Karpas-422 (cell line): Measurements from ENCODE around the gene TEX53. TPM values are rescaled to one million over a fixed set of nuclear protein-coding genes. Genes with fewer than 3 reads are reported as not detected.
A peak's percentile ranks its signal among the peaks of the same experiment; 100 is the strongest.

ENCODE experiments used
- DNase-seq: peaks from one replicate; pipeline ENCODE4 v3.0.0-alpha.2; 2015
- H2AFZ ChIP-seq: fragments of 200-600 bp; sonication (generic); 2 replicates; pipeline ENCODE4 v1.6.1; 2014; ENCODE audit warnings: antibody characterized with exemption, low read length, mixed read lengths
- H3K27ac ChIP-seq: fragments of 200-600 bp; sonication (generic); 2 replicates; pipeline ENCODE4 v1.5.1; 2014; ENCODE audit warnings: mild to moderate bottlenecking, low read length, moderate library complexity
- H3K27me3 ChIP-seq: fragments of 200-600 bp; sonication (generic); 2 replicates; pipeline ENCODE4 v1.6.1; 2014; ENCODE audit warnings: low read length, mixed read lengths
- H3K36me3 ChIP-seq: fragments of 200-600 bp; sonication (generic); 2 replicates; pipeline ENCODE4 v1.6.1; 2014; ENCODE audit warnings: low read length, mixed read lengths; ENCODE audit not compliant: insufficient read depth
- H3K4me1 ChIP-seq: fragments of 200-600 bp; sonication (generic); 2 replicates; pipeline ENCODE4 v1.6.1; 2014; ENCODE audit warnings: mild to moderate bottlenecking, low read length, mixed read lengths
- H3K4me2 ChIP-seq: fragments of 200-600 bp; sonication (generic); 2 replicates; pipeline ENCODE4 v1.6.1; 2014; ENCODE audit warnings: low read length, low read depth, mild to moderate bottlenecking; ENCODE audit not compliant: poor library complexity, severe bottlenecking
- H3K4me3 ChIP-seq: fragments of 200-600 bp; sonication (generic); 2 replicates; pipeline ENCODE4 v1.5.1; 2014; ENCODE audit warnings: mild to moderate bottlenecking, antibody characterized with exemption, low read length, mixed read lengths
- H3K79me2 ChIP-seq: fragments of 200-600 bp; sonication (generic); 2 replicates; pipeline ENCODE4 v1.6.1; 2014; ENCODE audit warnings: mild to moderate bottlenecking, low read length, mixed read lengths
- H3K9ac ChIP-seq: fragments of 200-600 bp; sonication (generic); 2 replicates; pipeline ENCODE4 v1.6.0; 2014; ENCODE audit warnings: low read length
- H3K9me2 ChIP-seq: fragments of 200-600 bp; sonication (generic), shearing (Covaris generic); replicated peaks from 2 replicates; pipeline ENCODE4 v1.6.0; 2014; ENCODE audit warnings: mild to moderate bottlenecking, low read length, moderate library complexity; ENCODE audit not compliant: insufficient read depth
- H3K9me3 ChIP-seq: fragments of 300-700, 200-600 bp; sonication (generic); 2 replicates; pipeline ENCODE4 v1.6.1; 2014; ENCODE audit warnings: low read length, mixed read lengths
- H4K20me1 ChIP-seq: fragments of 200-600 bp; sonication (generic); 2 replicates; pipeline ENCODE4 v1.6.1; 2014; ENCODE audit warnings: mild to moderate bottlenecking, antibody characterized with exemption, low read length, low read depth; ENCODE audit not compliant: insufficient read depth
- total RNA-seq: library from RNA; depleted of rRNA; stranded (reverse); fragments of >200 nt; shearing (Covaris generic); gene quantifications from 2 replicates; pipeline ENCODE4 v1.2.3, GENCODE V29; 2014; ENCODE audit warnings: low replicate concordance

TEX53 gene
- total RNA-seq, 1 experiment from 2014 or later, result not detected

DNA sequence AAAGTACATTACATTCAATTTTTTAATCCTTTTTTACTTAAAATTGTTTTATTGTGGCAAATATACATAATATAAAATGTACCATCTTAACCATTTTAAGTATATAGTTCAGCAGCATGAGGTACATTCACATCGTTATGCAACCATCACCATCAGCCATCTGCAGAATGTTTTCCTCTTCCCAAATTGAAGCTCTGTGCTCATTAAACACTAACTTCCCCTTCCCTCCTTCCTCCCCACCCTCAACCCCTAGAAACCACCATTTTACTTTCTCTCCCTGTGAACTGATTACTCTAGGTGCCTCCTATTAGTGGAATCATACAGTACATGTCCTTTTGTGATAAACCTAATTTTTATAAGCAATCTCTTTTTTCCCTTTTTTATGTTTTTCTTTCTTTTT, 15.6 kb downstream of the TEX53 start:
- Histone ChIP-seq H3K4me1 (no peaks in the 10 kb centered on the region), H3K4me3 (no peak overlapping the region), H3K79me2 (no peaks in the 10 kb centered on the region), H3K9me3 (no peaks in the 10 kb centered on the region), H3K4me2 (no peak overlapping the region), H4K20me1 (no peaks in the 10 kb centered on the region), H3K27ac (no peak overlapping the region), H2AFZ (no peak overlapping the region), H3K27me3 (no peaks in the 10 kb centered on the region), H3K9me2 (no peaks in the 10 kb centered on the region), H3K36me3 (peaks cover 11% of the 10 kb centered on the region), H3K9ac (no peak overlapping the region)
- no peak for DNase-seq

DNA sequence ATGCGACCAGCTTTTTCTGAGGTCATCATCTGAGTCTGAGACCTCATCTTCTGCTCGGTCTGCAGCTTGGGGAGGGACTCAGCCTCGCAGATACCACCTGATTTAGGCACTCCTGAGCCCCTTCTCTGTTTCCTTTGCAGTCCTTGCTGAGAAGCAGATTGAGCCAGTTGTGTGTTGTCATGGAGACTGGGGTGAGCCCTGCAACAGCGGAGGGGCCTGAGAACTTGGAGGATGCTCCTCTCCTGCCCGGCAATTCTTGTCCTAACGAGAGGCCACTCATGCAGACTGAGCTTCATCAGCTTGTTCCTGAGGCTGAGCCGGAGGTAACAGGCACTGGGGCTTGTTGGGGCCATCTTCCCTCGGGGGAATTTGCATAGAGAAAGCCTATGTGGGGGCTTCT, 19.2 kb downstream of the TEX53 start:
- Histone ChIP-seq H3K4me2 (no peak overlapping the region), H3K4me1 (no peaks in the 10 kb centered on the region), H3K9ac (no peak overlapping the region), H3K36me3 (peaks cover 3% of the 10 kb centered on the region), H3K4me3 (no peak overlapping the region), H3K27me3 (no peaks in the 10 kb centered on the region), H3K79me2 (no peaks in the 10 kb centered on the region), H3K27ac (no peak overlapping the region), H2AFZ (no peak overlapping the region), H3K9me2 (no peaks in the 10 kb centered on the region), H3K9me3 (no peaks in the 10 kb centered on the region), H4K20me1 (no peaks in the 10 kb centered on the region)
- DNase-seq, result peak; percentile 29

DNA sequence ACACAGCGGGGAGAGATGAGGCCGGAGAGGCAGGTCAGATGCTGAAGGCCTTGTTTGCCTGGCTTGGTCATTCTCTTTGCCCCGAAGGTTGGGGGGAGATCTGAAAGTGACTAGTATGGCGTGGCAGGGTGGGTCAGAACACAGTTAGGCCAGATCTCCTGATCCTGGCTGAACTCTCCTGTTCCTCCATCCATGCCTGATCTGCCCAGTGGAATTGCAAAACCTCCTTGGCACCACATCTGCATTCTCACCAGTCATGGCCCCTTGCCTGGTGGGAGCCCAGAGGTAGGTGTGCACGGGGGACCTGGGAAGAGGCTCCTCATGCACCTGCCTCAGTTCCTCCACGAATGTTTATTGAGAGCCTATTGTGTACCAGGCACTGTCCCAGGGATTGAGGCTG, 23.2 kb downstream of the TEX53 start:
- Histone ChIP-seq H3K4me1 (no peaks in the 10 kb centered on the region), H3K9me3 (no peaks in the 10 kb centered on the region), H3K9ac (no peak overlapping the region), H4K20me1 (no peaks in the 10 kb centered on the region), H2AFZ (no peak overlapping the region), H3K79me2 (no peaks in the 10 kb centered on the region), H3K4me3 (no peak overlapping the region), H3K36me3 (peaks cover 8% of the 10 kb centered on the region), H3K9me2 (no peaks in the 10 kb centered on the region), H3K27ac (no peak overlapping the region), H3K4me2 (no peak overlapping the region), H3K27me3 (no peaks in the 10 kb centered on the region)
- DNase-seq, result peak; percentile 35

DNA sequence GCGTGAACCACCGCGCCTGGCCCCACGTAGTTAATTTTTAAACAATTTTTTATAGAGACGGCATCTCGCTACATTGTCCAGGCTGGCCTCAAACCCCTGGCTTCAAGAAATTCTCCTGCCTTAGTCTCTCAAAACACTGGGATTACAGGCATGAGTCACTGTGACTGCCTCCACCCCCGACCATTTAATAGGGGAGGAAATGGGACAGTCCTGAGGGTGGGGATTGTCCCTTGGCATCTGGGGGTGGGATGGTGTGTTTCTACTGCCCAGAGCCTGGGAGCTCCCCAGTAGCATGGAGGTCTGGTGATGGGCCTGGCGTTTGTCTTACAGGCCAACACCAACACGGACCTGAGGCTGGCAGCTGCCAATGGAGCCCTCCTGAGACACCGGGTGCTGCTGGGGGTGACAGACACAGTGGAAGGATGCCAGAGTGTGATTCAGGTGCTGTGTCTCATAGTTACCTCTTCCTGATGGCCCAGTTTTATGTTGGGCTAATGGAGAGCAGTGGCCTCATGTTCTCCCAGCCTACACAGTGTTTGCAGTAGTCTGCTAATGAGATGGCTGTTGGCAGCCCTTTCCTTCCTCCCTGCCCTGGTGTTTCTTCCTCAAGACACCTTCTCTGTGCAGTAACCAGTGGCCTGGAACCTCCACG, 24.0 kb downstream of the TEX53 start:
- Histone ChIP-seq H3K36me3 (peaks cover 14% of the 10 kb centered on the region), H2AFZ (no peak overlapping the region), H3K4me1 (no peaks in the 10 kb centered on the region), H3K9ac (no peak overlapping the region), H3K9me3 (no peaks in the 10 kb centered on the region), H3K4me3 (no peak overlapping the region), H3K79me2 (no peaks in the 10 kb centered on the region), H3K27ac (no peak overlapping the region), H3K27me3 (no peaks in the 10 kb centered on the region), H3K9me2 (no peaks in the 10 kb centered on the region), H3K4me2 (no peak overlapping the region), H4K20me1 (no peaks in the 10 kb centered on the region)
- peak; percentile 31 for DNase-seq

DNA sequence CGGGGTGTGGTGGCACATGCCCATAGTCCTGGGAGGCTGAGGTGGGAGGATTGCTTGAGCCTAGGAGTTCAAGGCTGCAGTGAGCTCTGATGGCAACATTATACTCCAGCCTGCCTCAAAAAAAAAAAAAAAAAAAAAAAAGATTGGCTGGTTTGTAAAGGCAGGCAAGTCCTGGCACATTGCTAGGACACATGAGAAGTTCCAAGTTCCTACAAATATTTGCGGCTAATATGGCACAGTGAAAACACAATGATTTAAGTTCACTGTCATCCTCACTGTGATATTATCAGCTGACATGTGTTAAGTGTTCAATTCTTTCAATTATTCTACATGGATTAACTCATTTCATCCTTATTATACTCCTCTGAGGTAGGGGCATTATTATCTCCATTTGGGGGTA, 26.4 kb downstream of the TEX53 start:
- no peaks in the 10 kb centered on the region for H3K9me2 ChIP-seq
- no peak overlapping the region for H3K4me2 ChIP-seq
- H2AFZ ChIP-seq, result no peak overlapping the region
- H3K27me3 ChIP-seq, result no peaks in the 10 kb centered on the region
- no peak overlapping the region for H3K27ac ChIP-seq
- H3K4me1 ChIP-seq, result no peaks in the 10 kb centered on the region
- no peaks in the 10 kb centered on the region for H3K9me3 ChIP-seq
- H4K20me1 ChIP-seq, result no peaks in the 10 kb centered on the region
- no peak overlapping the region for H3K4me3 ChIP-seq
- H3K79me2 ChIP-seq, result no peaks in the 10 kb centered on the region
- peaks cover 17% of the 10 kb centered on the region for H3K36me3 ChIP-seq
- DNase-seq, result no peak
- no peak overlapping the region for H3K9ac ChIP-seq

DNA sequence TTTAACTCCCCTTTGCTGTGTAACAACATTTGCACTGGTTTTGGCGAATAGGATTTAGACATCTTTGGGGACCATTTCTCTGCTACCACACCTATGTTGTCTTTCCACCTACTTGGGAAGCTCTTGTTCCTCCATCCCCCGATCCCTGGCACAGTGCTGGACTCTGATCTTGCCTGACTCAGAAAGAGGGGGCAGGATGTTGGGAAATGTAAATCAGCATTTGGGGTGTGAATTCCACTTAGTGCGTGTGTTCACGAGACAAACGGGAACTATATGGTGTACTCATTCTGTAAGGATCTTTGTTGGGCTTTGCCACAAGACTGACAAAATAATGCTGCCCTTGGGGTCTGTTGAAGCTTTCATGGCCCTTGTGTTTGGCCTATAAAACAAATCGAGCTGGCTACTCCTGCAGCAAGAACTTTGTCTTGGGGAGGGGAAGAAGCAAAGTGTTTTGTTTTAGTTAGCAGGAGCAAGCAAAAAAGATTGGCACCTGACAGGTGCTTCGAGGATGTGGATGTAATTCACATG, 28.0 kb downstream of the TEX53 start:
- no peak overlapping the region for H3K4me2 ChIP-seq
- no peak overlapping the region for H3K9ac ChIP-seq
- no peaks in the 10 kb centered on the region for H3K9me2 ChIP-seq
- DNase-seq, result no peak
- H3K79me2 ChIP-seq, result no peaks in the 10 kb centered on the region
- peaks cover 17% of the 10 kb centered on the region for H3K36me3 ChIP-seq
- H3K4me3 ChIP-seq, result no peak overlapping the region
- no peak overlapping the region for H3K27ac ChIP-seq
- no peaks in the 10 kb centered on the region for H4K20me1 ChIP-seq
- H2AFZ ChIP-seq, result no peak overlapping the region
- H3K4me1 ChIP-seq, result no peaks in the 10 kb centered on the region
- H3K9me3 ChIP-seq, result no peaks in the 10 kb centered on the region
- H3K27me3 ChIP-seq, result no peaks in the 10 kb centered on the region

DNA sequence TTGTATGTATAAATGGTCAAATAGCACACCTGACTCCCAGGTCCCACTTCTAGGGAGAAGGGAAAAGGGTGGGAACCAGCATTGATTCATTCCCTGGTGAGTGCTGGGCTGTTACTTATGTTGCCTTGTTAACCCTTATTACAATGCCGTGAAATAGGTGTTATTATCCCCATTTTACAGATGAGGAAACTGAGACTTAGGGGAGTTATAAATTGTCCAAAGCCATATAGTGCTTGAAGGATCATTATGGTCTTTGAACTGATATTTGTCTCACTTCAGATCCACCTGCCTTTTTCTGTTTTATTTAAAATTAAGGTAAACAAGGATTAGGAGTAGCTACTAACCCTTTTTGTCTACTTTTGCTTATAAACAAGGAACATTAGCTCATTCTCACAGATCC, 30.1 kb downstream of the TEX53 start:
- no peaks in the 10 kb centered on the region for H3K9me2 ChIP-seq
- H3K27ac ChIP-seq, result no peak overlapping the region
- H4K20me1 ChIP-seq, result no peaks in the 10 kb centered on the region
- no peak overlapping the region for H3K4me2 ChIP-seq
- DNase-seq, result no peak
- peaks cover 18% of the 10 kb centered on the region for H3K36me3 ChIP-seq
- no peak overlapping the region for H3K9ac ChIP-seq
- no peaks in the 10 kb centered on the region for H3K9me3 ChIP-seq
- no peaks in the 10 kb centered on the region for H3K4me1 ChIP-seq
- no peak overlapping the region for H3K4me3 ChIP-seq
- no peaks in the 10 kb centered on the region for H3K27me3 ChIP-seq
- H2AFZ ChIP-seq, result no peak overlapping the region
- H3K79me2 ChIP-seq, result 0 out of 2 replicates have a peak, but pooled peaks cover under 1% of the 10 kb centered on the region

DNA sequence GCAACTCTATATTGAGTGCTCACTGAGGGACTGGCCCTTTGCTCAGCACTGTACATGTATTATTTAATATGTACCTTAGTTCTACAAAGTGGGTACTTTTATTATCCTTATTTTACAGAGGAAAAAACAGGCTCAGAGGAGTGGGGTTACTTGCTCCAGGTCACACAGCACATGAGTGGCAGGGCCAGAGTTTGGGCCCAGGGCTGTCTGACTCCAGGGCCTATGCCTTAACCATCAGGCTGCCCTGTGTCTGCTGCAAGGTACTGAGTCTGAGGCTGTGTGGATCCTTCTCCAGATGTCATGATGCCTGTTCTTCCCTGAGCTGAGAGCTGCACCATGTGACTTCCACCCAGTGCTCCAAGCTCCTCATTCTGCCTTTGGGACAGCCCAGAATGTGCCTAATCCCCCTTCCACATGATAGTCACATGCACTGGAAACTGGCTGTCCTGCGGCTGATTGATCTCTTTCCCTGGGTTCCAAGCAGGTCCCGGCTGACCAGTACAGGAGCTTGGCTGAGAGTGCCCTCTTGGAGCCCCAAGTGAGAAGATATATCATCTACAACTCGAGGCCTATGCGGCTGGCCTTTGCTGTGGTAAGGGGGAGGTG, 31.1 kb downstream of the TEX53 start:
- Histone ChIP-seq H3K27me3 (no peaks in the 10 kb centered on the region), H3K4me1 (no peaks in the 10 kb centered on the region), H3K4me3 (no peak overlapping the region), H3K9me3 (no peaks in the 10 kb centered on the region), H2AFZ (no peak overlapping the region), H3K9me2 (no peaks in the 10 kb centered on the region), H3K9ac (no peak overlapping the region), H3K27ac (no peak overlapping the region), H3K4me2 (no peak overlapping the region), H3K79me2 (peaks cover 8% of the 10 kb centered on the region; the same call in 1 of the 2 replicates), H4K20me1 (no peaks in the 10 kb centered on the region), H3K36me3 (peaks cover 25% of the 10 kb centered on the region)
- no peak for DNase-seq
